ENCODE measurements around the gene XPR1.
"Not testable (repeated sequence)": the region's sequence is repeated elsewhere in the genome, so short reads cannot be mapped to it uniquely, and the experiment has no call there.

Gene XPR1

DNA sequence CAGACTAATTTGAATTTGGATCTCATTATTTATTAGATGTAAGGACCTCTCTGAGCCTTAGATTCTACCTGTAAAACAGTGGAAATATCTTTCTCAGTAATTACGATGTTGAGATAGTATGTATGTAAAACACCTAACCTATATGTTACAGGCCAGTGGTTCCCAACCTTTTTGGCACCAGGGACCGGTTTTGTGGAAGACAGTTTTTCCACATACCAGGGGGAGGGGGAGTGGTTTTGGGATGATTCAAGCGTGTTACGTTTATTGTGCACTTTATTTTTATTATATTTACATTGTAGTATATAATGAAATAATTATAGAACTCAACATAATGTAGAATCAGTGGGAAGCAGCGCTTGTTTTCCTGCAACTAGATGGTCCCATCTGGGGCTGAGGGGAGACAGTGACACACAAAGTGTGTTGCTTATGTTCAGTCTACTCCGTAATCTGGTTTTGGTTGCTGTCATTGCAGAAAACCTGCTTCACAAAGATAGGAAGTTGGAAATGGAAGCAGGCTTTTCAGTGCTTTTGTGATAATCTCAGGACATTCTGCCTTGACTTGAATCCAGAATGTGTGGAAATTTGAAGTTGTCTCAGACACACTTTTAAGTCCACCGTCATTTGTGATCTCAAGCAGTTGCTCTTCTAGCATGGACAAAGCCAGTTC, 12.8 kb downstream of the XPR1 start:
- DNase-seq (ENCODE audit: low spot score) = no peak

DNA sequence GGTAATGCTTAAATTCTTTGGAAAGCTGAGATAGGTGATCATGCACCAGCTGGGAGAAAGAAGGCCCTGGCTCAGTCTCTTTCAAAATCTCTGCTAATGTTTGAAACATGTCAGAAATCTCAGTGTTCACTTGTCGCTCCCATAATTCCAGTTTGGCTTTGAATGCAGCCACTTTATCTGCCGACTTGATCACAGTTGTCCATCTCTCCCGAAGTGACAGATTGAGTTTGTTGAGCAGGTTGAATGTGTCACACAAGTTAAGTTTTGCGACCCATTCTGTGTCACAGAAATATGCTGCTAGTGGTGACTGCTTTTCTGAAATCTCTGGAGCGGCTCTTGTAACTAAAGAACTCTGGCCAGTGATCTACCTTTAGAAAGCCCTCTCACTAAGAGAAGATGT, 13.4 kb downstream of the XPR1 start:
- DNase-seq (ENCODE audit: low spot score) = not testable (repeated sequence)

DNA sequence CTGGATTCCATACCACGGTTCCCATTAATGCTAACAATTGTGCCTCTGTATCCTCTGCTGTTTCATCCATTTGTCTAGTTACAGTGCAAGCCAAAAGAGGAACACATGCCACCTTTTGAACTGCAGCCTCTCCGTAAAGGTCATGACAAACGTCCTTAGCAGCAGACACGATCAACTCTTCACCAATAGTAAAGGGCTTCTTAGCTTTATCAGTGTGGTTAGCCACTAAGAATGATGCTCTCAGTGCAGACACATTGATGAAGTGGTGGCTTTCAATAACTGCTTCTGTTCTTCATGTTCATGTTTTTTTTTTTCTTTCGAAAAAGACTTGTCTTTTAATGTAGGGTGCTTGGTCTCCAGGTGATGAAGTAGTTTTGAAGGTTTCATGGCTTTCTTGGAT, 14.3 kb downstream of the XPR1 start:
- DNase-seq (ENCODE audit: low spot score) = no peak

DNA sequence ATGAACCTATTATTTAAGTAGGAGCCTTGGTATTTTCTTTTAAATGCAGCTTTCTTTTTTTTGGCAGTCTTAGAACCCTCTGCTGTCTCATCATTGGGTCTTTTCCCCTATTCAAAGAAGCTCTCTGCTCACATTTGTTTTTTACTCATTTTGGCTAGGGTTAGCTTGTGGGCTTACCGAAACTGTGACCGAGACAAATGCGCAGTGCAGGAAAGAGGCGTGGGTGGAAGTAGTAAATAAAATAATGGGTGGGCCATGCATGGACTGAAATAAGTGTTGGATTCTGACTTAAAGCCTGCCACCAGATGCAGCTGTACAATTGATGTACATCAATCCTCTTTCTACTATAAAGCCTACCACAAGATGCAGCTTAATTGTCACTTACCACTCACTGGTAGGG, 14.7 kb downstream of the XPR1 start:
- DNase-seq (ENCODE audit: low spot score) = no peak

DNA sequence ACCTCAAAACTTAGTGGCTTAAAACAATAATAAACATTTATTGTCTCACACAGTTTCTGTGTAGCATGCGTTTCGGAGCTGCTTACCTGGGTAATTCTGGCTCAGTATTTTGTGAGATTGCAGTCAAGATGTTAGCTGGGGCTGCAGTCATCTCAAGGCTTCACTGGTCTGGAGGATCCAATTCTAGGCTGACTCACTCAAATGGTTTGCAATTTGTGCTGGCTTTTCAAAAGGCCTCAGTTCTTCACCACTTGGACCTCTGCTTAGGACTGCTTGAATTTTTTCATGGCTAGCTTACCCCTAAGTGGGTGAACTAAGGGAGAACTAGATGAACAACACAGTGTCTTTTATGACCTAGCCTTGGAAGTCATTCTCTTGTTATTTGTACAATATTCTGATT, 21.0 kb downstream of the XPR1 start:
- peak; percentile 4 for DNase-seq (ENCODE audit: low spot score)

DNA sequence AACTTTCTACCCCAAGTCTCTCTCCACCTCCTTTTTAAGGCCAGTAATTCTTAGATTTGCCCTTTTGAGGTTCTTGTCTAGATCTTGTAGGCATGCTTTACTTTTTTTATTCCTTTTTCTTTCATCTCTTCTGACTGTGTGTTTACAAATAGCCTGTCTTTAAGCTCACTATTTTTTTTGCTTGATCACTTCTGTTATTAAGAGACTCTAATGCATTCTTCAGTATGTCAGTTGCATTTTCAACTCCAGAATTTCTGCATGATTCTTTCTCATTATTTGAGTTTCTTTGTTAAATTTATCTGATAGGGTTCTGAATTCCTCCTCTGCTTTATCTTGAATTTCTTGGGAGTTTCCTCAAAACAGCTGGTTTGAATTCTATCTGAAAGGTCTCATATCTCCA, 30.9 kb downstream of the XPR1 start:
- no peak for DNase-seq (ENCODE audit: low spot score)

DNA sequence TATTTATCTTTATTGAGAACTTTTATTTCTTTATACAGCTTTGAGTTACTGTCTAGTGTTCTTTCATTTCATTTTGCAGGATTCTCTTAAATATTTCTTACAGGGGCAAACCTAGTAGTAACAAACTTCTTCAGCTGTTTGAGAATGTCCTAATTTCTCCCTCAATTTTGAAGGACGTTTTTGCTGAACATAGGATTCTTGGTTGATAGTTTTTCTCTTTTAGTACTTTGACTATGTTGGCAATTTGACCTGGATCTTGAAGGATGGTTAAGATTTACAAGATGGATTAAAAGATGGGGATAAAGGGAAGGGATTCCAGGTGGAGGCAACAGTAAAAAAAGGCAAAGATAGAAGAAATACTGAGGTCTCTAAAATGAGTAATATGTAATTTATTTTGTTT, 38.9 kb downstream of the XPR1 start:
- DNase-seq (ENCODE audit: low spot score) = no peak

DNA sequence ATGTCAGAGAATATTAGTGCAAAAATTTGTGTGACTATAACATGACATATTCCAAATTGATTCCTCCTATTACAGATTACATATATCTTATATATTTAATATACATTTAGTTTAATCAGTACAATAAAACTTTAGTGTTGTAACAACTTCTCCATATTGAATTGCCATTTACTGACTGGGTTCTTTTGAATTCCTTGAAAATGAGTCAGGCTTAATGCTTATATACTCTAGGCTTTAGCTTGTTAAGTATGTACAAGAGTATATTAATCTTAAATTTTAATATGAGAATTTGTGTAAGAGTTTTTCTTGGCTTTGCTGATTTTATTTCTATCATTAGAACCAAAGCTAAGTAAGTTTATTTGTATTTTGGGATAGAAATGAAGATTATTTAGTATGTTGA, 40.3 kb downstream of the XPR1 start:
- DNase-seq (ENCODE audit: low spot score) = no peak

DNA sequence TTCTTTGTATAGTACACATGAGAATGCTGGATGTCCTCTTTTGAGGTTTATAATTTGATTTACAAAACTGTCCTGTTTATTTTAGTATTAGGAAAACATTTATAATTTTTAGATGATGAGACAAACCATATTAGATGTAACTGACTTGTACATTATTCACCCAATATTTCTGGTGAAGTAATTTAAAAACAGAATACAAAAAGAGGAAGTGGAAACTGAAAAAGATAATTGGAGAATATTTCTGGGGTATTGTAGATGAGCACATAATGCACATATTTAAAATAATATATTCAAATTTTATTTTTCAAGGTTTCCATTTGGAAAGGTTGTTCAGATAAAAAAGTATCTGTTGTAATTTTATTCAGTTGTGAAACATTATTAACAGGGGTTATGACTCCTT, 40.7 kb downstream of the XPR1 start:
- DNase-seq (ENCODE audit: low spot score) = no peak

DNA sequence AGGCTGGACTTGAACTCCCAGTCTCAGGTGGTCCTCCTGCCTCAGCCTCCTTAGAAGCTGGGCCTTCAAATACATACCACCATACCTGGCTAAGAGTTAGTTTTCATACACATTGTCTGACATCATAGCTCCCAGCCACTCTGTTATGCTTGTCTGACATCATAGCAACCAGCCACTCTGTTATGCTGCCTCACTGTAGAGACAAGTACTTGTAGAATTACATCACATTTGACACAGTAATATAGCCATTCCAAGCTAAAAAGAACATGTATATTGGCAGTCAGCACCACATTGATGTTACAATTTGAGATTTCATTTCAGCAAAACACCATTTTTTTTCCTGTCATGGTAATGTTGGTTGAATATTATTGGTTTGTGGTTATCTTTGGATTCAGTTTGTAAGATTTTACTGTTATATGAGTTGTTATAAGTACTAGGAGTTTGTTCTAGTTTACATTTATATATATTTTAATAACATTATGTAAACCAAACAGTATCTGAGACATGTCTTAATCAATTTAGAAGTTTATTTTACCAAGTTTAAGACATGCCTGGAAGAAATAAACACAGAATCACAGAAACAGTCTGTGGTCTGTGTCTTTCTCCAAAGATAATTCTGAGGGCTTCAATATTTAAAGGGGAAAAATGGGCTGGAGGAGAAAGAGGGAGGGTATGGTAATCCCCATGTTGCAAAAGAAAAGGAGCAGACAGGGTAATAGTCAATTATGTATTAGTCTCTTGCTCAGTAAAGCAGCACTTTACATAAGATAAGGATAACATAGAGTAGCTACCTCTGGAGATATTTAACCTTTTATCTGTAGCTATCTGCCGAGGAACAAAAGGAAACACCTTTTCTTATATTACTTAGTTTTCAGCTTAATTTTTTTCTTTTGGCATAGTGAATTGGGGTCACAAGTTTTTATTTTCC, 43.0 kb downstream of the XPR1 start:
- peak; percentile 3 for DNase-seq (ENCODE audit: low spot score)

DNA sequence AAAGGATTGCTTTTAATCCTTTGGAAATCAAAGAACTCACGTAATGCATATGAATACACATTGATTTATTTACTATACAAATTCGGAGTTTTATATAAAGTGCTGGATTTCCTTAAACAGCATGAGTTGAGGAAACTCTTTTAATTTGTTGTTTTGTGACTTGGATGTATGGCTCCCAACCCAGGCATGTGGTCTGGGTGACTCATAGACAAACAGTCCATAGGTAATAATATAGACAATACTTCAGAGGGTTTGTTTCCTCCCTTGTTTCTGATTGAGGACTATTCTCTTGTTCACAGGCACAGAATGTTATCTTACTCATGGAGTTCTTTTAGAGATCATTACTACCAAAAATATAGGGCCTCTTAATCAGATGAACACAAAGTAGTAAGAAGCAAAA, 43.8 kb downstream of the XPR1 start:
- DNase-seq (ENCODE audit: low spot score) = no peak

DNA sequence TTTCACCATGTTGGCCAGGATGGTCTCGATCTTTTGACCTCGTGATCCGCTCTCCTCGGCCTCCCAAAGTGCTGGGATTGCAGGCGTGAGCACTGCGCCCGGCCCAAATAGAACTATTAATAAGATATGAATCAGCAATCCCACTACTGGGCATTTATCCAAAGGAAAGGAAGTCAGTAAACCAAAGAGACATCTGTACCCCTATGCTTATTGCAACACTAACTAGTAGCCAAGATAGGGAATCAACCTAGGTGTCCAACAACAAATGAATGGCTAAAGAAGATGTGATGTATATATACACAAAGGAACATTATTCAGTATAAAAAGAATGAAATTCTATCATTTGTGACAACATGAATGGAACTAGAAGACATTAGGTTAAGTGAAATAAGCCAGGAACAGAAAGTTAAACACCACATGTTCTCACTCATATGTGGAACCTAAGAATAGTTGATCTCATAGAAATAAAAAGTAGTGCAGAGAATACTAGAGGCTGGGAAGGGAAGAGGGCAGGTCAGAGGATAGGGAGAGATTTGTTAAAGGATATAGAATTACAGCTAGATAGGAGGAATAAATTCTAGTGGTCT, 48.8 kb downstream of the XPR1 start:
- DNase-seq (ENCODE audit: low spot score) = no peak

DNA sequence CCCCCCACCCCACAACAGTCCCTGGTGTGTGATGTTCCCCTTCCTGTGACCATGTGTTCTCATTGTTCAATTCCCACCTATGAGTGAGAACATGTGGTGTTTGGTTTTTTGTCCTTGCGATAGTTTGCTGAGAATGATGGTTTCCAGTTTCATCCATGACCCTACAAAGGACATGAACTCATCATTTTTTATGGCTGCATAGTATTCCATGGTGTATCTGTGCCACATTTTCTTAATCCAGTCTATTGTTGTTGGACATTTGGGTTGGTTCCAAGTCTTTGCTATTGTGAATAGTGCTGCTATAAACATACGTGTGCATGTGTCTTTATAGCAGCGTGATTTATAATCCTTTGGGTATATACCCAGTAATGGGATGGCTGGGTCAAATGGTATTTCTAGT, 51.3 kb downstream of the XPR1 start:
- not testable (repeated sequence) for DNase-seq (ENCODE audit: low spot score)

DNA sequence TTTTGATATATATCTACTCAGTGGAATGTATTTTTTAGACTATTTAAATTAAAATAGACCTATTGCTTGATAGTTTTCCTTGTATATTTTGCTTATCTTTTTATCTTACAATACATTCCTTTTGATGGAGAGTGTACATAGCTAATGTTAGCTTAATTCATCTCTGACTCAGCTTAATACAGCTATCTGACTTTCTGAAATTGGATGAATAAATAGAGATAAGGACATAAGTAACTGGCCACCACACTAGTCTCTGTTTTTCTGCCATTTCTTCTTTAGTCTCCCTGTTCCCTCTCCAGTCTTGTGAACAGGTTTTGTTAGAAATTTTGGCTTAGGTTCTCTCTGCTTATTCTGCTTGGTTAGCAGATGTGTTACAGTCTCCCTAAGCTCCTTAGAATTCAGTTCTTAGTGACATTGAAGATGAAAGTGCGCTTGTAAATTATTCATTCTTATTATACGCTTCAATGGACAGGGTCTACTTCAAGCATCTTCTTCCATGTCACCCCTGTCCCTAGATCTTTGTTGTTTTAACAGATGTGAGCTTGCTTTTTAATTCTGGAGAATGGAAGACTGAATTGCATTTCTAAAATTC, 59.6 kb downstream of the XPR1 start:
- no peak for DNase-seq (ENCODE audit: low spot score)

DNA sequence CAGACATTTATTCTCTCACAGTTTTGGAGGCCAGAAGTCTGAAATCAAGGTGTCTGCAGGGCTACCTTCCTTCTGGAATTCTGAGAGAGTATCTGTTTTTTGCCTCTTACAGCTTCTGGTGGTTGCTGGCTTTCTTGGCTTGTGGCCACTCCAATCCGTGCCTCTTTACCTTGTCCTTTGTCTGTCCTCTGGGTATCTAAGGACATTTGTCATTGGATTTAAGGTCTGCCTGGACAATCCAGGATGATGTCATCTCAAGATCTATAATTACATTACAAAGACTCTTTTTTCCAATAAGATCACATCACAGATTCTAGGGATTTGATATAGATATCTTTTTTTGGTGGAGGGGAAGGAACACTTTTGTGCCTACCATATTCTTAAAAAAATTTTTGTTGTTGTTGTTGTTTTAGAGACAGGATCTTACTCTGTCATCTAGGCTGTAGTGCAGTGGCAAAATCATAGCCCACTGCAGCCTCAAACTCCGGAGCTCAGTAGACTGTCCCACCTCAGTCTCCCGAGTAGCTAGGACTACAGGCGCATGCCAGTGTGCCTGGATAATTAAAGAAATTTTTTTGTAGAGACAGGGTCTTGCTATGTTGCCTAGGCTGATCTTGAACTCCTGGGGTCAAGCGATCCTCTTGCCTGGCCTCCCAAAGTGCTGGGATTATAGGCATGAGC, 61.9 kb downstream of the XPR1 start:
- DNase-seq (ENCODE audit: low spot score) = no peak

DNA sequence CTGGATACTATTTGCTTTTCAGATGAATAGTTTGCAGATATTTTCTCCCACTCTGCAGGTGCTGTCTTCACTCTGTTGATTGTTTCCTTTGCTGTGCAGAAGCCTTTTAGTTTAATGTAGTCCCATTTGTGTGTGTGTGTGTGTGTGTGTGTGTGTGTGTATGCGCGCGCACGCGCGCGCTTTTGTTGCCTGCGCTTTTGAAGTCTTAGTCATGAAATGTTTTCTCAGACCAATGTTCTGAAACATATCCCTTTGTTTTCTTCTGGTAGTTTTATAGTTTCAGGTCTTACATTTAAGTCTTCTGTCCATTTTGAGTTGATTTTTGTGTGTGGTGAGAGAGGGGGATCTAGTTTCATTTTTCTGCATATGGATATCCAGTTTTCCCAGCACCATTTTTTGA, 63.5 kb downstream of the XPR1 start:
- no peak for DNase-seq (ENCODE audit: low spot score)

DNA sequence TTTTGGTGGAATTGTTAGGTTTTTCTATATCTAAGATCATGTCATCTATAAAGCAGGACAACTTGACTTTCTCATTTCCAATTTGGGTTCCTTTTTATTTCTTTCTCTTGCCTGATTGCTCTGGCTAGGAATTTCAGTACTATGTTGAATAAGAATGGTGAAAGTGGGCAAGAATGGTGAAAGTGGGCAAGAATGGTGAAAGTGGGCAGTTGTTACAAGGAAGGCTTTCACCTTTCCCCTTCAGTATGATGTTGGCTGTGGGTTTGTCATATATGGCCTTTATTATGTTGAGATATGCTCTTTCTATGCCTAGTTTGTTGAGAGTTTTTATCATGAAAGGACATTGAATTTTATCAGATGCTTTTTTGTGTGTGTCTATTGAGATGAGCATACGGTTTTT, 64.5 kb downstream of the XPR1 start:
- no peak for DNase-seq (ENCODE audit: low spot score)

DNA sequence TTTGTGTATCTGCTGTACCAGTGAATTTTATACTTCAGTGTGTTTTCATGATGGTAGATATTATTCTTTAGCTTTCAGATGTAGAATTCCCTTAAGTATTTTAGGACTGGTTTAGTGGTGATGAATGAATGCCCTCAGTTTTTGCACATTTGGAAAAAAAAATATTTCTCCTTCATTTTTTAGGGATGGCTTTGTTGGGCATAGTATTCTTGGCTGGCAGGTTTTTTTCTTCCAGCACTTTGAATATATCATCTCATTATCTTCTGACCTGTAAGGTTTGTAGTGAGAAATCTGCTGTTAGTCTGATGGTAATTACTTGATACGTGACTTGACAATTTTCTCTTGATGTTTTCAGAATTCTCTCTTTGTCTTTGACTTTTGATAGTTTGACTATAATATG, 66.8 kb downstream of the XPR1 start:
- no peak for DNase-seq (ENCODE audit: low spot score)

DNA sequence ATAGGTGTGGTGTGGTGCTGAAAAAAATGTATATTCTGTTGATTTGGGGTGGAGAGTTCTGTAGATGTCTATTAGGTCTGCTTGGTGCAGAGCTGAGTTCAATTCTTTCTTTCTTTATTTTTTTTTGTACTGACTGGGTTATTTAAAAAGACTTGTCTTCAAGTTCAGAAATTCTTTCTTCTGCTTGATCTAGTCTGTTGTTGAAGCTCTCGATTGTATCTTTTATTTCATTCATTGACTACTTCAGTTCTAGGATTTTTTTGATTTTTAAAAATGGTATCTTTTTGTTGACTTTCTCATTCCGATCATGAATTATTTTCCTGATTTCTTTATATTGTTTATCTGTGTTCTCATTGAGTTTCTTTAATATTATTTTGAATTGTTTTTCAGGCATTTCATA, 70.6 kb downstream of the XPR1 start:
- DNase-seq (ENCODE audit: low spot score) = not testable (repeated sequence)

DNA sequence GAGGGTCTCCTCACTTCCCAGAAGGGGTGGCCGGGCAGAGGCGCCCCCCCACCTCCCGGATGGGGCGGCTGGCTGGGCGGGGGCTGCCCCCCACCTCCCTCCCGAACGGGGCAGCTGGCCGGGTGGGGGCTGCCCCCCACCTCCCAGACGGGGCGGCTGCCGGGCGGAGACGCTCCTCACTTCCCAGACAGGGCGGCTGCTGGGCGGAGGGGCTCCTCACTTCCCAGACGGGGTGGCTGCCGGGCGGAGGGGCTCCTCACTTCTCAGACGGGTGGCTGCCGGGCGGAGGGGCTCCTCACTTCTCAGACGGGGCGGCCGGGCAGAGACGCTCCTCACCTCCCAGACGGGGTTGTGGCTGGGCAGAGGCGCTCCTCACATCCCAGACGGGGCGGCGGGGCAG, 78.9 kb downstream of the XPR1 start:
- not testable (repeated sequence) for DNase-seq (ENCODE audit: low spot score)

DNA sequence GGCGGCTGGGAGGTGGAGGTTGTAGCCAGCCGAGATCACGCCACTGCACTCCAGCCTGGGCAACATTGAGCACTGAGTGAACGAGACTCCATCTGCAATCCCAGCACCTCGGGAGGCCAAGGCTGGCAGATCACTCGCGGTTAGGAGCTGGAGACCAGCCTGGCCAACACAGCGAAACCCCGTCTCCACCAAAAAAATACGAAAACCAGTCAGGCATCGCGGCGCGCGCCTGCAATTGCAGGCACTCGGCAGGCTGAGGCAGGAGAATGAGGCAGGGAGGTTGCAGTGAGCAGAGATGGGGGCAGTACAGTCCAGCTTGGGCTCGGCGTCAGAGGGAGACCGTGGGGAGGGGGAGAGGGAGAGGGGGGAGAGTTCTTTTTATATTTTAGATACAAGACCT, 79.4 kb downstream of the XPR1 start:
- DNase-seq (ENCODE audit: low spot score) = not testable (repeated sequence)

DNA sequence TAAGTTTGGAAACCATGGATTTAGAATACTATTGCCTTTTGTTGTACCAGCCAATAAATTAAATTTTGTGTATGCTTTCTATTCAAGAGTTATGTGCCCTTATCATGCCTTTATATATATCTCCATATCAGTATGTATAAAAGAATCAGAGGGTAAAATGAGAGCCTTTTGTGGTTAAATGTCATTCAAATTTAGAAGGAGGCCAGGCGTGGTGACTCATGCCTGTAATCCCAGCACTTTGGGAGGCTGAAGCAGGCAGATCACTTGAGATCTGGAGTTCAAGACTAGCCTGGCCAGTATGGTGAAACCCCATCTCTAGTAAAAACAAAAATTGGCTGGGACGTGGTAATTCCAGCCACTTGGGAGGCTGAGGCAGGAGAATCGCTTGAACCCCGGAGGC, 88.9 kb downstream of the XPR1 start:
- DNase-seq (ENCODE audit: low spot score) = no peak
